ENCODE measurements around the gene AURKB. TPM values are rescaled to one million over a fixed set of nuclear protein-coding genes. Genes with fewer than 3 reads are reported as not detected.
"Not testable (repeated sequence)": the region's sequence is repeated elsewhere in the genome, so short reads cannot be mapped to it uniquely, and the experiment has no call there.

Gene AURKB
- total RNA-seq, result 100 to 1,000 TPM; 197 to 234 TPM

DNA sequence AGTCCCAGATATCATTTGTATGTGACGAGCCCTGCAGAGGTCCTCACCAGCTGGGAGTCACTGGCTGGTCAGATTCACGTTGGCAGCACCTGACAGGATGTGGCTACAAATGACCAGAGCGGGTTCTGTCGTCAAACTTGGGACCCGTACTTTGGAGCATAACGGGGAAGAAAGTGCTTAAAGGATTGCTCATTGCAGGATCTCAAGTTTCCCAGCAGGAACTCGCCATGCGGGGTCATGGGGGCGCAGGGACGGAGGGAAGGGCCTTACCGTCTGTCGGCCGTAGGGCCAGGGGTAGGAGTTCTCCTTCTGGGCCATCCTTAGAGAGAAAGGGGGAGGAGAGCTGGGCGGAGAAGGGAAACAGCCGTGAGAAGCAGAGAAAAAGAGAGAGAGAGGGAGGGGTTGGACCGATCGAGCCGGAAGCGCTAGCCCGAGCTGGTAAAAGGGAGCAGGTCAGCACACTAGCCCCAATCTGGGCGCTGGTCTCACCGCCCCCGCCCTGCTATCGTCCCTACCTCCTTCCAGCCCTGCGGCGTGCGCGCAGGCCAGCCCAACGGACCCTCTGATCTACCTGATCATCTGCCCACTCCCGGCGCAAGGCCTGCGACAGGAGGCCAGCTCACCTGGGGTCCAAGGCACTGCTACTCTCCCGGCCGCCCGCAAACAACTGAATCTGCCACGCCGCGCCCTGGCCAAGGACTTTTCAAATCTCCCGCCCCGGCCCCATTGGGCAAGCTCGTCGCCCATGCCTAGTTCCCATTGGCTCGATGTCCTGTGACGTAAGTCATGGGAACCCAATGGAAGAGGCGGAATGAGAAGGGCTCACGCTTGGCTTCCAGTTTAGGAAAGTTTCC, at the start of gene AURKB:
AURKB (minus strand) TSS at position 669 of the 854 bp plus-strand sequence; CDS start at position 318, 351 bp downstream.
- Mint-ChIP-seq H3K4me1 (peaks cover 35% of the 10 kb centered on the region), H3K4me3 (peak within 1 kb of the TSS; percentile 100), H3K36me3 (peaks cover 38% of the 10 kb centered on the region), H3K27me3 (no peaks in the 10 kb centered on the region), H3K27ac (peak within 1 kb of the TSS; percentile 99), H3K9me3 (ENCODE audit: low read depth) (no peaks in the 10 kb centered on the region)
- DNase-seq (peak; percentile 97), ATAC-seq (peak; percentile 99)
- CTCF ChIA-PET, result interaction anchor here (0.9 to 2.9 kb wide), 19 partner anchors 9 to 91 kb away, joined by 3 to 25 read pairs (median 5); partner anchors contain the start of genes BORCS6 and SLC25A35

DNA sequence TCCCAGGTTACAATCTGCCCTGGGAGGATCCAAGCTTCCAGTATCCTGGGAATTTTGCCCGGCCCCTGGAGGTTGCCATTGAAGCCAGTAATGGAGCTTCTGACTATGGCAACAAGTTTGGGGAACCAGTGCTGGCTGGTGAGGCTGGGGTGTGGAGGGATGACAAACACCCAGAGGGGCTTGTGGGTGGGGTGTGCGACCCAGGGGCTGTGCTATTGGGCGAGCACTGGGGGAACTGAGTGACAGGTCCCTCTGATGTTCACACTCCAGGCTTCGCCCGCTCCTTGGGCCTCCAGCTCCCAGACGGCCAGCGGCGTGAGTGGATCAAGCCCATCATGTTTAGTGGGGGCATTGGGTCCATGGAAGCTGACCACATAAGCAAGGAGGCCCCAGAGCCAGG, 47.4 kb upstream of the AURKB start:
- ATAC-seq, result no peak
- no peaks in the 10 kb centered on the region for H3K9me3 Mint-ChIP-seq (ENCODE audit: low read depth)
- peaks cover 27% of the 10 kb centered on the region for H3K36me3 Mint-ChIP-seq
- no peaks in the 10 kb centered on the region for H3K27me3 Mint-ChIP-seq
- no peaks in the 10 kb centered on the region for H3K4me1 Mint-ChIP-seq
- no peak for DNase-seq
- H3K27ac Mint-ChIP-seq, result no peak overlapping the region
- H3K4me3 Mint-ChIP-seq, result no peak overlapping the region
- CTCF ChIA-PET, result no interaction called here

DNA sequence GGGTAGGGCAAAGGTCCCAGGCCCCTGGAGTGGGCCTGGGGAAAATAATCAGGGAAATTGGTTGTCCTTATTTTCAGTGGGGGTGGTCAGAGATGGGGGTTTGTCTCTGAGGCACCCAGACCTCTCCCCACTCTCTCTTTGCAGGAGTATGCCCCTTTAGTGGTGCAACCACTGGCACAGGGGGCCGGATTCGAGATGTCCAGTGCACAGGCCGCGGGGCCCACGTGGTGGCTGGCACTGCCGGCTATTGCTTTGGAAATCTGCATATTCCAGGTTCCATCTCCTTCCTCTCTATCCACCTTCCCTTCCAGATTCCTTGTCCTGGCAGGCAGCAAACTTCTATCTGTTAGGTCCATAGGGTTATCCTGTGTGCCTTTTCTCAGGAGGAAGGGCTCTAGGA, 46.3 kb upstream of the AURKB start:
- H3K27me3 Mint-ChIP-seq, result no peaks in the 10 kb centered on the region
- no peaks in the 10 kb centered on the region for H3K9me3 Mint-ChIP-seq (ENCODE audit: low read depth)
- H3K4me3 Mint-ChIP-seq, result no peak overlapping the region
- no peak overlapping the region for H3K27ac Mint-ChIP-seq
- no peak for ATAC-seq
- no peaks in the 10 kb centered on the region for H3K4me1 Mint-ChIP-seq
- DNase-seq, result no peak
- H3K36me3 Mint-ChIP-seq, result peaks cover 22% of the 10 kb centered on the region
- CTCF ChIA-PET, result no interaction called here

GRCh38 chr17:8256291-8256690, 45.9 kb upstream of the AURKB start:
- Mint-ChIP-seq H3K36me3 (peaks cover 22% of the 10 kb centered on the region), H3K27ac (no peak overlapping the region), H3K9me3 (ENCODE audit: low read depth) (no peaks in the 10 kb centered on the region), H3K27me3 (no peaks in the 10 kb centered on the region), H3K4me1 (no peaks in the 10 kb centered on the region), H3K4me3 (no peak overlapping the region)
- ATAC-seq (no peak), DNase-seq (no peak)
- CTCF ChIA-PET, result no interaction called here

DNA sequence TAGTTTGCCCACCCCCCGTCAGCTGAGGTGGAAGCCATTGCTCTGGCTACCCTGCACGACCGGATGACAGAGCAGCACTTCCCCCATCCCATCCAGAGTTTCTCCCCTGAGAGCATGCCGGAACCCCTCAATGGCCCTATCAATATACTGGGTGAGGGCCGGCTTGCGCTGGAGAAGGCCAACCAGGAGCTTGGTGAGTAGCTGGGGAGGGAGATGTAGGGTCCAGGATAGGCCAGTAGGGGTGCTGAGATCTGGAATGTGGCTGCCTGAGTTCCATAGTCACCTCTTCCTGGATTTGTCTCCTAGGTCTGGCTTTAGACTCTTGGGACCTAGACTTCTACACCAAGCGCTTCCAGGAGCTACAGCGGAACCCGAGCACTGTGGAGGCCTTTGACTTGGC, 45.1 kb upstream of the AURKB start:
- H3K4me1 Mint-ChIP-seq, result peaks cover 3% of the 10 kb centered on the region
- H3K9me3 Mint-ChIP-seq (ENCODE audit: low read depth), result no peaks in the 10 kb centered on the region
- H3K27ac Mint-ChIP-seq, result no peak overlapping the region
- DNase-seq (no peak), ATAC-seq (no peak)
- peaks cover 19% of the 10 kb centered on the region for H3K36me3 Mint-ChIP-seq
- H3K4me3 Mint-ChIP-seq, result no peak overlapping the region
- CTCF ChIA-PET, result no interaction called here
- H3K27me3 Mint-ChIP-seq, result no peaks in the 10 kb centered on the region

- CTCF ChIA-PET, result interaction anchor here (2.0 kb wide), 1 partner anchor 46 kb away, joined by 7 read pairs; no protein-coding TSS in a partner anchor
- Mint-ChIP-seq H3K36me3 (peaks cover 18% of the 10 kb centered on the region), H3K27me3 (no peaks in the 10 kb centered on the region), H3K27ac (no peak overlapping the region), H3K4me3 (no peak overlapping the region), H3K9me3 (ENCODE audit: low read depth) (no peaks in the 10 kb centered on the region), H3K4me1 (peaks cover 9% of the 10 kb centered on the region)
- ATAC-seq (no peak), DNase-seq (no peak)
Measured at GRCh38 chr17:8254881-8255280, 44.5 kb upstream of the AURKB start.

DNA sequence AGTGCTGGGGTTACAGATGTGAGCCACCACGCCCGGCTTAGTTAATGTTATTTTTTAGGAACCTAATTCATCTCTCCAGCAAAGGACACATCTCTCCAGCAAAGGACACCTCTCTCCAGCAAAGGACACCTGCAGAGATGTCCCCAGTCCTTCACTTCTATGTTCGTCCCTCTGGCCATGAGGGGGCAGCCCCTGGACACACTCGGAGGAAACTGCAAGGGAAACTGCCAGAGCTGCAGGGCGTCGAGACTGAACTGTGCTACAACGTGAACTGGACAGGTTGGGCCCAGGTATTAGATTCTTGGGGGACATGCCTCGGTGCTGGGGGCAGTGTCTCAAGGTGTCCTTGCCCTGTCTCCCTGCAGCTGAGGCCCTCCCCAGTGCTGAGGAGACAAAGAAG, 43.4 kb upstream of the AURKB start:
- no peak overlapping the region for H3K4me3 Mint-ChIP-seq
- DNase-seq (no peak), ATAC-seq (no peak)
- H3K36me3 Mint-ChIP-seq, result peaks cover 18% of the 10 kb centered on the region
- H3K9me3 Mint-ChIP-seq (ENCODE audit: low read depth), result no peaks in the 10 kb centered on the region
- CTCF ChIA-PET, result interaction anchor here (2.0 kb wide), 1 partner anchor 47 kb away, joined by 7 read pairs; no protein-coding TSS in a partner anchor
- no peaks in the 10 kb centered on the region for H3K27me3 Mint-ChIP-seq
- peaks cover 14% of the 10 kb centered on the region for H3K4me1 Mint-ChIP-seq
- H3K27ac Mint-ChIP-seq, result no peak overlapping the region

GRCh38 chr17:8251411-8251810, 41.0 kb upstream of the AURKB start:
- peaks cover 17% of the 10 kb centered on the region for H3K4me1 Mint-ChIP-seq
- H3K27me3 Mint-ChIP-seq; H3K4me3 Mint-ChIP-seq; H3K9me3 Mint-ChIP-seq (ENCODE audit: low read depth); DNase-seq; ATAC-seq; H3K27ac Mint-ChIP-seq: not testable (repeated sequence)
- peaks cover 12% of the 10 kb centered on the region for H3K36me3 Mint-ChIP-seq
- CTCF ChIA-PET, result interaction anchor here (0.6 to 1.5 kb wide), 3 partner anchors 50 to 624 kb away, joined by 3 to 4 read pairs (median 3); partner anchors contain the start of gene SAT2

GRCh38 chr17:8249621-8250500, 39.5 kb upstream of the AURKB start:
- Mint-ChIP-seq H3K4me1 (peaks cover 31% of the 10 kb centered on the region), H3K27ac (peak overlapping the region; percentile 100), H3K36me3 (peaks cover 14% of the 10 kb centered on the region), H3K27me3 (no peaks in the 10 kb centered on the region), H3K9me3 (ENCODE audit: low read depth) (peaks cover 2% of the 10 kb centered on the region), H3K4me3 (peak overlapping the region; percentile 98)
- CTCF ChIA-PET, result interaction anchor here (0.6 to 5.0 kb wide), 9 partner anchors 10 to 130 kb away, joined by 3 to 61 read pairs (median 3); partner anchors contain the start of gene SLC25A35
- no peak for ATAC-seq
- DNase-seq, result no peak

DNA sequence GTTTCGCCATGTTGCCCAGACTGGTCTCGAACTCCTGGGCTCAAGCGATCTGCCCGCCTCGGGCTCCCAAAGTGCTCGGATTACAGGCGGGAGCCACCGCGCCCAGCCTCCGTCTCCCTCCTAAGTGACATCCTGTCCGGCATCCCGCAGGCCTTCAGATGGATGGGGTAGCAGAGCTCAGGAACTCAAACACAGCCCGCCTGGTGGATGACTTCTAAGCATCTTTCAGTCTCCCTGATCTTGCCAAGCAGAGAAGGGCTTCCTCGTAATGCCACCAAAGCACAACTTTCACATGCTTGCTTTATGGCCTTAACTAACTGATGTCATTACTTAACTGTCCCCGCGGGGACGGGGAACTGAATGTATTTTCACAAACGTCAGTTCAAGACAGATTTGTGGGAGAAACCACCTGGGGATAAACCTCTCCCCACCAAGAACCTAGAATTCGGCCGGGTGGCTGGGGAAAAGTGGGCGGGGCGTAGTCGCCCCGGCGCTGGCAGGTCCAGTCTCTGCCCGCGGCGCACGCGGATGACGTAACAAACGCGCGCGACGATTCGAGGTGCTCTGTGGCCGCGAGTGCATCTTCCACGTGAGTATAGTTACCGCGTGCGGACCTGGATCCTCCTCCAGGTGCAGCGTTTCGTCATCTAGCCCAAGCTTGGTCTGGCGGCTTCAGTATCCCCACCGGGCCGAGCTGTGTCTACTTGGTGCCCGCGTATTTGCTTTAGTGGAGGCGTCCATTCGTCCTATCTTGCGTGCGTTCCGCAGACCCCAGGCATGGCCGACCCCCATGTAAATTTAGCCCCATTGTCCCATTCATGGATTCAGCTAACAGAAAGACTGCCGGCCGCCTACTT, 38.6 kb upstream of the AURKB start, which contains the start of gene PFAS:
PFAS (plus strand) TSS at position 539 of the 857 bp plus-strand sequence. CDS start 4,649 bp downstream, outside the sequence.
- Mint-ChIP-seq H3K9me3 (ENCODE audit: low read depth) (peaks cover 2% of the 10 kb centered on the region), H3K4me3 (peak within 1 kb of the TSS; percentile 98), H3K36me3 (peaks cover 19% of the 10 kb centered on the region), H3K27me3 (no peaks in the 10 kb centered on the region), H3K4me1 (peaks cover 38% of the 10 kb centered on the region), H3K27ac (peak within 1 kb of the TSS; percentile 100)
- ATAC-seq, result peak; percentile 75
- peak; percentile 98 for DNase-seq
- CTCF ChIA-PET, result interaction anchor here (0.6 to 5.0 kb wide), 12 partner anchors 11 to 170 kb away, joined by 3 to 61 read pairs (median 4); partner anchors contain the start of gene SLC25A35

DNA sequence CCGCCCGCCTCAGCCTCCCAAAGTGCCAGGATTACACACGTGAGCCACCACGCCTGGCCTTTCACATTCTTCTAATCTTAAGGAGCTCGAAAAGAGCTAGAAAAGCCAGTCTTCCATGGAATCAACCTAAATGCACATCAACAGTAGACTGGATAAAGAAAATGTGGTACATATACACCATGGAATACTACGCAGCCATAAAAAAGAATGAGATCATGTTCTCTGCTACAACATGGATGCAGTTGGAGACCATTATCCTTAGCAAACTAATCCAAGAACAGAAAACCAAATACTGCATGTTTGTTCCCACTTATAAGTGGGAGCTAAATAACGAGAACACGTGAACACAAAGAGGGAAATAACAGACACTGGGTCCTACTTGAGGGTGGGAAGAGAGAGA, 34.4 kb upstream of the AURKB start:
- Mint-ChIP-seq H3K4me1 (peaks cover 37% of the 10 kb centered on the region), H3K27me3 (no peaks in the 10 kb centered on the region), H3K27ac (no peak overlapping the region), H3K9me3 (ENCODE audit: low read depth) (peaks cover 2% of the 10 kb centered on the region), H3K36me3 (peaks cover 30% of the 10 kb centered on the region), H3K4me3 (no peak overlapping the region)
- CTCF ChIA-PET, result interaction anchor here (1.1 to 3.7 kb wide), 5 partner anchors 9 to 184 kb away, joined by 3 to 27 read pairs (median 6); partner anchors contain the start of gene SLC25A35
- ATAC-seq (no peak), DNase-seq (no peak)

GRCh38 chr17:8243827-8244226, 33.5 kb upstream of the AURKB start:
- CTCF ChIA-PET, result interaction anchor here (1.0 to 3.7 kb wide), 6 partner anchors 8 to 183 kb away, joined by 3 to 27 read pairs (median 4); partner anchors contain the start of gene SLC25A35
- H3K27me3 Mint-ChIP-seq, result no peaks in the 10 kb centered on the region
- H3K4me1 Mint-ChIP-seq, result peaks cover 33% of the 10 kb centered on the region
- peaks cover 2% of the 10 kb centered on the region for H3K9me3 Mint-ChIP-seq (ENCODE audit: low read depth)
- H3K36me3 Mint-ChIP-seq, result peaks cover 32% of the 10 kb centered on the region
- H3K27ac Mint-ChIP-seq, result peak overlapping the region; percentile 64
- no peak for ATAC-seq
- H3K4me3 Mint-ChIP-seq, result no peak overlapping the region
- DNase-seq, result peak; percentile 51
